Lower leg skin (tissue), 4 donors: ENCODE results near the gene CBL. TPM values are rescaled to one million over a fixed set of nuclear protein-coding genes. Genes with fewer than 3 reads are reported as not detected.

Experiments used
- DNase-seq, 2 donors: peaks; one replicate each; pipeline ENCODE4 v3.0.0-alpha.2; 2019; ENCODE audit warnings: low spot score in 2 of 2
- H3K4me3 ChIP-seq: fragments of 200-600 bp; sonication (generic); 2 replicates; pipeline ENCODE4 v1.5.1; 2017; ENCODE audit warnings: mild to moderate bottlenecking, low read depth; ENCODE audit not compliant: poor library complexity, severe bottlenecking
- POLR2A ChIP-seq, 2 donors: fragments of 450-650 bp; IDR thresholded peaks; one replicate each; pipeline ENCODE4 v1.6.1; 2016 to 2017; ENCODE audit warnings: antibody characterized with exemption in 2 of 2, mild to moderate bottlenecking in 1 of 2, moderate library complexity in 1 of 2
- WGBS, 2 donors: methylation state at CpG; one replicate each; pipeline ENCODE4 v1.1.5; 2018; 5-methylcytosine and 5-hydroxymethylcytosine counted together
- intact Hi-C: fragments of 100-400 bp; cut with DNase I; formaldehyde crosslinking; loops from one replicate; pipeline ENCODE4 v1.15.0; 2023; ENCODE audit warnings: low total_unique reads
- microRNA-seq, 2 donors: library from miRNA; unstranded; fragments of <30 nt; microRNA quantifications; one replicate each; pipeline ENCODE4, GENCODE V29; 2016; ENCODE audit warnings: borderline replicate concordance in 2 of 2, borderline number of aligned reads in 1 of 2
- total RNA-seq, 4 donors: library from RNA; depleted of rRNA; stranded (reverse); fragments of >200 nt; gene quantifications; one replicate each; pipeline ENCODE4 v1.1.0, GENCODE V29; 2016
- TF ChIP-seq, protein P1 (sequence below), 3 donors: fragments of 450-650 bp; IDR thresholded peaks; one replicate each; pipeline ENCODE4 v1.5.1; 2016; ENCODE audit warnings: antibody characterized with exemption in 3 of 3, mild to moderate bottlenecking in 3 of 3, moderate library complexity in 2 of 3

CBL gene
- total RNA-seq, 4 donors from 2014 or later = 11.7 to 14.6 (median 14.0) TPM

- intact Hi-C loops = loop anchor here (5.0 kb wide), 1 partner anchor 115 kb away; no protein-coding TSS in a partner anchor
- no peak overlapping the region for H3K4me3 ChIP-seq
- WGBS, 2 donors = 53 to 55% methylated on average over 9 to 10 of the region's 13 CpGs
- no peak for DNase-seq
- TF ChIP-seq POLR2A (IDR thresholded peaks at IDR 0.05) = no peak
- TF ChIP-seq, protein P1, sequence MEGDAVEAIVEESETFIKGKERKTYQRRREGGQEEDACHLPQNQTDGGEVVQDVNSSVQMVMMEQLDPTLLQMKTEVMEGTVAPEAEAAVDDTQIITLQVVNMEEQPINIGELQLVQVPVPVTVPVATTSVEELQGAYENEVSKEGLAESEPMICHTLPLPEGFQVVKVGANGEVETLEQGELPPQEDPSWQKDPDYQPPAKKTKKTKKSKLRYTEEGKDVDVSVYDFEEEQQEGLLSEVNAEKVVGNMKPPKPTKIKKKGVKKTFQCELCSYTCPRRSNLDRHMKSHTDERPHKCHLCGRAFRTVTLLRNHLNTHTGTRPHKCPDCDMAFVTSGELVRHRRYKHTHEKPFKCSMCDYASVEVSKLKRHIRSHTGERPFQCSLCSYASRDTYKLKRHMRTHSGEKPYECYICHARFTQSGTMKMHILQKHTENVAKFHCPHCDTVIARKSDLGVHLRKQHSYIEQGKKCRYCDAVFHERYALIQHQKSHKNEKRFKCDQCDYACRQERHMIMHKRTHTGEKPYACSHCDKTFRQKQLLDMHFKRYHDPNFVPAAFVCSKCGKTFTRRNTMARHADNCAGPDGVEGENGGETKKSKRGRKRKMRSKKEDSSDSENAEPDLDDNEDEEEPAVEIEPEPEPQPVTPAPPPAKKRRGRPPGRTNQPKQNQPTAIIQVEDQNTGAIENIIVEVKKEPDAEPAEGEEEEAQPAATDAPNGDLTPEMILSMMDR (IDR thresholded peaks at IDR 0.05) = no peak
Measured at GRCh38 chr11:119357074-119357473, 150.9 kb downstream of the CBL start.

Small RNA genes lying within 50 kb of the gene (microRNA-seq; reads per million reads assigned to microRNA genes)
- 0 to 1.1 reads per million in 2 donors for gene MIR6756

Other genes with a start within 250 kb of the CBL start
- gene FOXR1, start 234.6 kb upstream of the CBL start, total RNA-seq = not detected
- 10 to 100 TPM; 21.2 to 66.8 (median 39.9) TPM for gene CENATAC, start 208.2 kb upstream of the CBL start, total RNA-seq
- gene RPS25, start 188.0 kb upstream of the CBL start, total RNA-seq = 1,000 to 10,000 TPM; 1,252 to 2,859 (median 1,930) TPM
- gene TRAPPC4, start 187.6 kb upstream of the CBL start, total RNA-seq = 10 to 100 TPM; 40.3 to 53.4 (median 52.2) TPM
- gene SLC37A4, start 175.5 kb upstream of the CBL start, total RNA-seq = 10 to 100 TPM; 14.0 to 25.4 (median 19.5) TPM
- 10 to 100 TPM; 21.8 to 47.0 (median 33.0) TPM for gene HYOU1, start 149.1 kb upstream of the CBL start, total RNA-seq
- gene VPS11, start 138.5 kb upstream of the CBL start, total RNA-seq = 10 to 100 TPM; 30.2 to 44.1 (median 41.3) TPM
- gene HMBS, start 121.5 kb upstream of the CBL start, total RNA-seq = 10 to 100 TPM in 3 of 4 donors, 1 to 10 TPM in 1; 8.8 to 11.9 (median 11.1) TPM
- gene DPAGT1, start 104.5 kb upstream of the CBL start, total RNA-seq = 10 to 100 TPM; 18.9 to 46.9 (median 27.5) TPM
- gene C2CD2L, start 99.0 kb upstream of the CBL start, total RNA-seq = 10 to 100 TPM; 16.8 to 27.2 (median 22.6) TPM
- 10 to 100 TPM; 15.0 to 39.6 (median 31.2) TPM for gene HINFP, start 84.8 kb upstream of the CBL start, total RNA-seq
- gene ABCG4, start 57.3 kb upstream of the CBL start, total RNA-seq = 1 to 10 TPM in 1 of 4 donors, under 1 TPM in 3; 0.52 to 1.1 (median 0.67) TPM
- gene NLRX1, start 37.6 kb upstream of the CBL start, total RNA-seq = 10 to 100 TPM; 31.4 to 58.0 (median 47.1) TPM
- under 1 TPM in 2 of 4 donors, not detected in 2; 0.27 to 0.53 TPM for gene NHERF4, start 20.9 kb upstream of the CBL start, total RNA-seq
- gene MCAM, start 110.8 kb downstream of the CBL start, total RNA-seq = 100 to 1,000 TPM; 103 to 198 (median 183) TPM
- gene RNF26, start 128.2 kb downstream of the CBL start, total RNA-seq = 10 to 100 TPM in 3 of 4 donors, 1 to 10 TPM in 1; 6.7 to 16.8 (median 13.1) TPM
- gene C1QTNF5, start 134.5 kb downstream of the CBL start, total RNA-seq = 10 to 100 TPM in 1 of 4 donors, 1 to 10 TPM in 3; 4.2 to 14.3 (median 8.6) TPM
- not detected for gene MFRP, start 140.4 kb downstream of the CBL start, total RNA-seq
- 10 to 100 TPM; 15.0 to 35.6 (median 18.1) TPM for gene USP2, start 175.4 kb downstream of the CBL start, total RNA-seq
- 10 to 100 TPM in 1 of 4 donors, 1 to 10 TPM in 1, under 1 TPM in 2; 0.52 to 15.3 (median 2.7) TPM for gene THY1, start 216.8 kb downstream of the CBL start, total RNA-seq